Measurements from ENCODE around the gene PALD1.

DNA sequence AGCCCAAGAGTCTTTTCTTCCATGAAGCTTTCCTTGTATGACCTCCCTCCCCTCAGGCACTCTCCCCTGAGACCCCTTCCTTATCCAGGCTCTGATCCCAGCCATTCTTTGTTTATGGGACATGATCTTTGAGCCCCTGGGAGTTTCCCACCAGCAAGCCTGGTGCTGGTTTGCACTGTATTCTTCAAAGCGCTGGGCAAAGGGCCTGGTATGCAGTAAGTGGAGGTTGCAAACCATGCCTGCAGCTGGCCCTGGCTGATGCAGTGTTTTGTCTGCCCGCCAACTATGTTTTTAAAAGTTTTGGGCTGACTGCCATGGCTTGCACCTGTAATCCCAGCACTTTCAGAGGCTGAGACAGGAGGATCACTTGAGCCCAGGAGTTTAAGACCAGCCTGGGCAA lies 30.3 kb upstream of the PALD1 start:
- TF ChIP-seq, protein P1, sequence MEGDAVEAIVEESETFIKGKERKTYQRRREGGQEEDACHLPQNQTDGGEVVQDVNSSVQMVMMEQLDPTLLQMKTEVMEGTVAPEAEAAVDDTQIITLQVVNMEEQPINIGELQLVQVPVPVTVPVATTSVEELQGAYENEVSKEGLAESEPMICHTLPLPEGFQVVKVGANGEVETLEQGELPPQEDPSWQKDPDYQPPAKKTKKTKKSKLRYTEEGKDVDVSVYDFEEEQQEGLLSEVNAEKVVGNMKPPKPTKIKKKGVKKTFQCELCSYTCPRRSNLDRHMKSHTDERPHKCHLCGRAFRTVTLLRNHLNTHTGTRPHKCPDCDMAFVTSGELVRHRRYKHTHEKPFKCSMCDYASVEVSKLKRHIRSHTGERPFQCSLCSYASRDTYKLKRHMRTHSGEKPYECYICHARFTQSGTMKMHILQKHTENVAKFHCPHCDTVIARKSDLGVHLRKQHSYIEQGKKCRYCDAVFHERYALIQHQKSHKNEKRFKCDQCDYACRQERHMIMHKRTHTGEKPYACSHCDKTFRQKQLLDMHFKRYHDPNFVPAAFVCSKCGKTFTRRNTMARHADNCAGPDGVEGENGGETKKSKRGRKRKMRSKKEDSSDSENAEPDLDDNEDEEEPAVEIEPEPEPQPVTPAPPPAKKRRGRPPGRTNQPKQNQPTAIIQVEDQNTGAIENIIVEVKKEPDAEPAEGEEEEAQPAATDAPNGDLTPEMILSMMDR (IDR thresholded peaks at IDR 0.05), result no peak
- no peak for TF ChIP-seq POLR2A (IDR thresholded peaks at IDR 0.05)

Measured in adrenal gland (tissue), 5 donors.